Esophagus muscularis mucosa (tissue), 4 donors: ENCODE data around the gene ITPR2. TPM values are rescaled to one million over a fixed set of nuclear protein-coding genes. Genes with fewer than 3 reads are reported as not detected.

Source experiments
- DNase-seq: peaks from one replicate; pipeline ENCODE4 v3.0.0-alpha.2; 2017; ENCODE audit errors: extremely low spot score
- H3K27ac ChIP-seq, 4 donors: fragments of 200-600 bp; sonication (generic); replicated peaks in 1 of 4; 1 replicate in 3 of 4; 2 replicates in 1 of 4; pipeline ENCODE4 v1.5.1; 2016 to 2019; ENCODE audit warnings: mild to moderate bottlenecking in 1 of 4
- H3K27me3 ChIP-seq, 4 donors: fragments of 200-600 bp; sonication (generic); one replicate each; pipeline versions ENCODE4 v1.5.1 to v1.6.0; 2016 to 2019
- H3K36me3 ChIP-seq, 4 donors: fragments of 200-600 bp; sonication (generic); one replicate each; pipeline ENCODE4 v1.5.1; 2016 to 2019
- H3K4me1 ChIP-seq, 4 donors: fragments of 200-600 bp; sonication (generic); one replicate each; pipeline ENCODE4 v1.5.1; 2016 to 2019
- H3K4me3 ChIP-seq, 4 donors: fragments of 200-600 bp; sonication (generic); 1 replicate in 2 of 4; 2 replicates in 2 of 4; pipeline ENCODE4 v1.5.1; 2016 to 2019; ENCODE audit warnings: mild to moderate bottlenecking in 4 of 4, moderate library complexity in 1 of 4
- H3K9me3 ChIP-seq, 4 donors: fragments of 200-600 bp; sonication (generic); 1 replicate in 3 of 4; 2 replicates in 1 of 4; pipeline ENCODE4 v1.5.1; 2016 to 2019
- CTCF ChIP-seq, 3 experiments: fragments of 200-600 bp in 2 of 3; fragments of 450-650 bp in 1 of 3; sonication (generic) in 2 of 3; IDR thresholded peaks; one replicate each; pipeline ENCODE4 v1.5.1; 2017 to 2019; ENCODE audit warnings: antibody characterized with exemption in 3 of 3, mild to moderate bottlenecking in 2 of 3, moderate library complexity in 1 of 3
- EP300 ChIP-seq: sonication (generic); formaldehyde crosslinking; IDR thresholded peaks from one replicate; pipeline ENCODE4 v1.6.1; 2017; ENCODE audit warnings: antibody characterized with exemption
- POLR2A ChIP-seq: fragments of 450-650 bp; IDR thresholded peaks from one replicate; pipeline ENCODE4 v1.6.1; 2017; ENCODE audit warnings: antibody characterized with exemption, moderate library complexity, mild to moderate bottlenecking, low read depth
- POLR2AphosphoS5 ChIP-seq, 2 donors: sonication (generic); formaldehyde crosslinking; IDR thresholded peaks; one replicate each; pipeline ENCODE4 v1.6.1; 2017; ENCODE audit warnings: antibody characterized with exemption in 2 of 2
- WGBS: methylation state at CpG from one replicate; pipeline ENCODE4 v1.1.5; 2018; 5-methylcytosine and 5-hydroxymethylcytosine counted together
- intact Hi-C: fragments of 100-400 bp; cut with DNase I; formaldehyde crosslinking; loops from one replicate; pipeline ENCODE4 v1.15.1; 2023
- total RNA-seq, 4 donors: library from RNA; depleted of rRNA; stranded (reverse); fragments of >200 nt; gene quantifications; one replicate each; pipeline versions ENCODE4 v1.1.0 to v1.2.1, GENCODE V29; 2016

Gene ITPR2
- total RNA-seq, 4 donors from 2014 or later = 23.7 to 26.6 (median 25.4) TPM

- Histone ChIP-seq H3K4me3 (no peak overlapping the region), H3K27ac (no peak overlapping the region), H3K9me3 (no peaks in the 10 kb centered on the region), H3K36me3 (no peaks in the 10 kb centered on the region), H3K27me3 (no peaks in the 10 kb centered on the region), H3K4me1 (peaks cover 0 to 10% (median 0%) of the 10 kb centered on the region in 4 donors)
- no peak for DNase-seq
- WGBS = 93% methylated on average over 3 of the region's 3 CpGs
- intact Hi-C loops = no loop called here
- TF ChIP-seq POLR2AphosphoS5 (IDR thresholded peaks at IDR 0.05) (no peak), CTCF (IDR thresholded peaks at IDR 0.05) (no peak), EP300 (no peak), POLR2A (no peak)
These were observed 78.8 kb downstream of the ITPR2 start for GRCh38 chr12:26754148-26754547.

- no peak for DNase-seq
- no peaks in the 10 kb centered on the region for H3K36me3 ChIP-seq
- no peak overlapping the region for H3K27ac ChIP-seq
- peaks cover 0 to 17% (median 3%) of the 10 kb centered on the region in 4 donors for H3K4me1 ChIP-seq
- H3K4me3 ChIP-seq = no peak overlapping the region
- intact Hi-C loops = no loop called here
- H3K9me3 ChIP-seq = no peaks in the 10 kb centered on the region
- H3K27me3 ChIP-seq = no peaks in the 10 kb centered on the region
- WGBS = 88% methylated on average over 4 of the region's 4 CpGs
- TF ChIP-seq POLR2AphosphoS5 (IDR thresholded peaks at IDR 0.05) (no peak), POLR2A (no peak), EP300 (no peak), CTCF (IDR thresholded peaks at IDR 0.05) (no peak)
These were observed 81.8 kb downstream of the ITPR2 start for GRCh38 chr12:26751179-26751578.

GRCh38 chr12:26750531-26751175, 82.3 kb downstream of the ITPR2 start:
- no peaks in the 10 kb centered on the region for H3K27me3 ChIP-seq
- peaks cover 0 to 17% (median 3%) of the 10 kb centered on the region in 4 donors for H3K4me1 ChIP-seq
- 79% methylated on average over 7 of the region's 7 CpGs for WGBS
- no peaks in the 10 kb centered on the region for H3K9me3 ChIP-seq
- no peak overlapping the region for H3K4me3 ChIP-seq
- no peak for TF ChIP-seq CTCF (IDR thresholded peaks at IDR 0.05)
- TF ChIP-seq EP300 = no peak
- no peak for TF ChIP-seq POLR2AphosphoS5 (IDR thresholded peaks at IDR 0.05)
- TF ChIP-seq POLR2A = no peak
- DNase-seq = no peak
- H3K27ac ChIP-seq = no peak overlapping the region
- intact Hi-C loops = no loop called here
- H3K36me3 ChIP-seq = no peaks in the 10 kb centered on the region

- H3K4me1 ChIP-seq = peaks cover 0 to 17% (median 5%) of the 10 kb centered on the region in 4 donors
- no peaks in the 10 kb centered on the region for H3K36me3 ChIP-seq
- DNase-seq = no peak
- no peak overlapping the region for H3K27ac ChIP-seq
- no peak overlapping the region for H3K4me3 ChIP-seq
- intact Hi-C loops = no loop called here
- TF ChIP-seq POLR2AphosphoS5 (IDR thresholded peaks at IDR 0.05) (no peak), POLR2A (no peak), CTCF (IDR thresholded peaks at IDR 0.05) (no peak), EP300 (no peak)
- no peaks in the 10 kb centered on the region for H3K9me3 ChIP-seq
- no peaks in the 10 kb centered on the region for H3K27me3 ChIP-seq
These were observed 83.2 kb downstream of the ITPR2 start for GRCh38 chr12:26749781-26750180.
